Natural killer cell (primary cell): ENCODE results near the gene NRXN3. TPM values are rescaled to one million over a fixed set of nuclear protein-coding genes. Genes with fewer than 3 reads are reported as not detected.

Source experiments
- ATAC-seq, 3 donors: fragments of 150-1000 bp in 2 of 3; fragments of 200-7000 bp in 1 of 3; cut with Tn5 transposase; 1 replicate in 1 of 3; 2 replicates in 2 of 3; pipeline ENCODE4 v1.10.0; 2021; ENCODE audit warnings: mild to moderate bottlenecking in 2 of 3, moderate library complexity in 2 of 3
- DNase-seq, 2 donors: peaks; one replicate each; pipeline versions ENCODE4 v3.0.0 to v3.0.0-alpha.2; 2013 to 2021; ENCODE audit warnings: mixed read lengths in 1 of 2
- H3K27ac ChIP-seq: one replicate; pipeline ENCODE4 v1.5.1; 2013; ENCODE audit warnings: mild to moderate bottlenecking, low read length
- H3K27me3 ChIP-seq: one replicate; pipeline ENCODE4 v1.6.1; 2013; ENCODE audit warnings: low read length; ENCODE audit not compliant: control insufficient read depth, insufficient read depth
- H3K36me3 ChIP-seq: one replicate; pipeline ENCODE4 v1.6.1; 2013; ENCODE audit warnings: low read length; ENCODE audit not compliant: control insufficient read depth, insufficient read depth
- H3K4me1 ChIP-seq: one replicate; pipeline ENCODE4 v1.6.1; 2013; ENCODE audit warnings: low read length; ENCODE audit not compliant: control insufficient read depth, insufficient read depth
- H3K4me3 ChIP-seq: one replicate; pipeline ENCODE4 v1.5.1; 2013; ENCODE audit warnings: low read length
- H3K9me3 ChIP-seq: one replicate; pipeline ENCODE4 v1.6.1; 2013; ENCODE audit warnings: low read length; ENCODE audit not compliant: control insufficient read depth, insufficient read depth
- H3K27ac Mint-ChIP-seq, 2 donors: one replicate each; pipeline ENCODE4 v1.8.0; 2022; ENCODE audit warnings: mild to moderate bottlenecking in 2 of 2, mixed read lengths in 2 of 2, moderate library complexity in 1 of 2
- H3K27me3 Mint-ChIP-seq, 2 donors: one replicate each; pipeline ENCODE4 v1.8.0; 2022; ENCODE audit warnings: low read depth in 2 of 2, mixed read lengths in 2 of 2
- H3K36me3 Mint-ChIP-seq: one replicate; pipeline ENCODE4 v1.8.0; 2022; ENCODE audit warnings: mixed read lengths
- H3K4me1 Mint-ChIP-seq, 2 donors: one replicate each; pipeline ENCODE4 v1.8.0; 2022; ENCODE audit warnings: mixed read lengths in 2 of 2
- H3K4me3 Mint-ChIP-seq: one replicate; pipeline ENCODE4 v1.8.0; 2022; ENCODE audit warnings: mild to moderate bottlenecking, moderate library complexity, mixed read lengths
- H3K9me3 Mint-ChIP-seq, 2 donors: one replicate each; pipeline ENCODE4 v1.8.0; 2022; ENCODE audit warnings: mixed read lengths in 2 of 2
- WGBS: methylation state at CpG from one replicate; pipeline ENCODE4 v1.1.7; 2013; ENCODE audit warnings: missing lambda C conversion rate; ENCODE audit not compliant: insufficient coverage; 5-methylcytosine and 5-hydroxymethylcytosine counted together
- intact Hi-C: fragments of 100-400 bp; cut with micrococcal nuclease; formaldehyde crosslinking; loops from one replicate; pipeline ENCODE4 v1.14.2; 2022
- total RNA-seq, 4 donors: library from RNA; stranded (reverse); fragments of 120-200 nt in 1 of 4; gene quantifications; one replicate each; pipeline versions ENCODE4 v1.2.3 to v1.2.4, GENCODE V29; 2013 to 2022
- TF ChIP-seq, protein P1 (sequence below): fragments of 200-600 bp; IDR thresholded peaks from one replicate; pipeline ENCODE4 v1.8.0; 2022; ENCODE audit warnings: antibody characterized with exemption

NRXN3 gene
- total RNA-seq, 3 donors from 2014 or later (not counting 1 experiment from before 2014, with no cell fraction given), result not detected

DNA sequence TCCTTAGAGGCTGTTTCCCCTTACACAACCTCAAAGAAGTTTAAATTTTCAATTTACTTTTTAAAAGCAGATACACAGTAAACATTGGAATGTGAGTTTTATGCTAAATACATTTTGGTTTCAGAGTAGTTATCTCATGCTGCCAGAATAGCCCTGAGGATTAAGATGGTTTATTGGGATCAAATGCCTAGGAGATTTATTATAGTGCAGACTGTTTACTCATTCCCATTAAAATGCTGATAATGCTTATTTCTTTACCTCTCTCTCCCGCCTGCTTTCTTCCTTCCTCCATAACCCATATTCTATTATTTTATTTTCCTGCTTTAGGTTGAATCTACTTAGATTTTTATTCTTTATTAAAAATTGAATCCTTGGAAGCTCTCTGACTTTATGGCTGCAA lies 1701.0 kb downstream of the NRXN3 start:
- intact Hi-C loops, result no loop called here
- no peaks in the 10 kb centered on the region for H3K9me3 ChIP-seq
- Mint-ChIP-seq H3K36me3 (no peaks in the 10 kb centered on the region), H3K9me3 (peaks cover 6 to 16% of the 10 kb centered on the region in 2 donors), H3K27me3 (no peaks in the 10 kb centered on the region), H3K4me1 (no peaks in the 10 kb centered on the region), H3K27ac (no peak overlapping the region), H3K4me3 (no peak overlapping the region)
- WGBS, result 100% methylated on average over 1 of the region's 1 CpG
- TF ChIP-seq, protein P1, sequence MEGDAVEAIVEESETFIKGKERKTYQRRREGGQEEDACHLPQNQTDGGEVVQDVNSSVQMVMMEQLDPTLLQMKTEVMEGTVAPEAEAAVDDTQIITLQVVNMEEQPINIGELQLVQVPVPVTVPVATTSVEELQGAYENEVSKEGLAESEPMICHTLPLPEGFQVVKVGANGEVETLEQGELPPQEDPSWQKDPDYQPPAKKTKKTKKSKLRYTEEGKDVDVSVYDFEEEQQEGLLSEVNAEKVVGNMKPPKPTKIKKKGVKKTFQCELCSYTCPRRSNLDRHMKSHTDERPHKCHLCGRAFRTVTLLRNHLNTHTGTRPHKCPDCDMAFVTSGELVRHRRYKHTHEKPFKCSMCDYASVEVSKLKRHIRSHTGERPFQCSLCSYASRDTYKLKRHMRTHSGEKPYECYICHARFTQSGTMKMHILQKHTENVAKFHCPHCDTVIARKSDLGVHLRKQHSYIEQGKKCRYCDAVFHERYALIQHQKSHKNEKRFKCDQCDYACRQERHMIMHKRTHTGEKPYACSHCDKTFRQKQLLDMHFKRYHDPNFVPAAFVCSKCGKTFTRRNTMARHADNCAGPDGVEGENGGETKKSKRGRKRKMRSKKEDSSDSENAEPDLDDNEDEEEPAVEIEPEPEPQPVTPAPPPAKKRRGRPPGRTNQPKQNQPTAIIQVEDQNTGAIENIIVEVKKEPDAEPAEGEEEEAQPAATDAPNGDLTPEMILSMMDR, result no peak
- H3K4me1 ChIP-seq, result no peaks in the 10 kb centered on the region
- no peak overlapping the region for H3K4me3 ChIP-seq
- H3K36me3 ChIP-seq, result no peaks in the 10 kb centered on the region
- DNase-seq (no peak), ATAC-seq (no peak)
- no peak overlapping the region for H3K27ac ChIP-seq
- H3K27me3 ChIP-seq, result no peaks in the 10 kb centered on the region

DNA sequence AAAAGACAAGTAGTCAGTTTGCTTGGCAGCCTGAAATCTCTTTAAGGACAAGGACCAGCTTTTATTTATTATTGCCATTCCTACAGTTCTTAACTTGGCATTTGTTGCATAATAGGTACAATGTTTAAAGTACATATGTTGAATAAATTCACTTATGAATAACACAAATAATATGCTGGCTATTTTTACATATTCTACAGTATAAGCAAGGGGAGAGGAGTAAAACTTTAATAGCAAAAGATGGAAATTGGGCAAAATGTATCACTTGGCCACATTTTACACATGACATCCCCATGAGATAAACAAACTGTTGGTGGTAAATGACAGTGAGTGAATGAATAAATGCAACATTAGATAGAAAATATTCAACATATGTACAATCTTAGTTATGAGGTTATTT lies 1708.1 kb downstream of the NRXN3 start:
- no peaks in the 10 kb centered on the region for H3K36me3 Mint-ChIP-seq
- no peak overlapping the region for H3K4me3 ChIP-seq
- no peak for DNase-seq
- H3K4me3 Mint-ChIP-seq, result no peak overlapping the region
- H3K27ac Mint-ChIP-seq, result no peak overlapping the region
- ATAC-seq, result no peak
- no peaks in the 10 kb centered on the region for H3K4me1 Mint-ChIP-seq
- H3K9me3 ChIP-seq, result peaks cover 3% of the 10 kb centered on the region
- no peaks in the 10 kb centered on the region for H3K36me3 ChIP-seq
- intact Hi-C loops, result no loop called here
- no peaks in the 10 kb centered on the region for H3K27me3 ChIP-seq
- peaks cover 7 to 16% of the 10 kb centered on the region in 2 donors for H3K9me3 Mint-ChIP-seq
- H3K27me3 Mint-ChIP-seq, result no peaks in the 10 kb centered on the region
- H3K27ac ChIP-seq, result no peak overlapping the region
- no peaks in the 10 kb centered on the region for H3K4me1 ChIP-seq
- TF ChIP-seq, protein P1, result no peak

DNA sequence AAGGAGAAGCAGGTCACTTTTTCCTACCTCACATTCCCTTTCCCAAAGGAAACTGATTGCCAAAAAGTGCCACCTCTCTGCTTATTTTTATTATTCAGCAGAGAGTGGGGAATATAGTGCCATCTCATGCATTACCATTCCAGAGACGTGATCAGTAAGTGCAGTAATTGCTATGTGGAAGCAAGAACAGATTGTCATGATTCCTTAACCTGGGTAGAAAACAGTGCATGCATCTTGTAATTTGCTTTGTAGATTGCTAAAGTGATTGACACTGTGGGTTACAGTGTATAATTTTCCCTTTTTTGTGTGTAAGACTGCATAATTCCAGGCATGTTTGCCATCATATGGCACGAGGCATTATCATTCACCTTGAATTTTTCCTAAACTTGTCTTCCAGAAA lies 1708.6 kb downstream of the NRXN3 start:
- H3K4me1 Mint-ChIP-seq, result no peaks in the 10 kb centered on the region
- no peak for DNase-seq
- TF ChIP-seq, protein P1, result no peak
- intact Hi-C loops, result no loop called here
- peaks cover 7 to 16% of the 10 kb centered on the region in 2 donors for H3K9me3 Mint-ChIP-seq
- Histone ChIP-seq H3K27ac (no peak overlapping the region), H3K36me3 (no peaks in the 10 kb centered on the region), H3K27me3 (no peaks in the 10 kb centered on the region), H3K4me1 (no peaks in the 10 kb centered on the region), H3K9me3 (peaks cover 3% of the 10 kb centered on the region), H3K4me3 (no peak overlapping the region)
- ATAC-seq, result no peak
- 84% methylated on average over 2 of the region's 2 CpGs for WGBS
- no peak overlapping the region for H3K4me3 Mint-ChIP-seq
- H3K27me3 Mint-ChIP-seq, result no peaks in the 10 kb centered on the region
- H3K36me3 Mint-ChIP-seq, result no peaks in the 10 kb centered on the region
- no peak overlapping the region for H3K27ac Mint-ChIP-seq

DNA sequence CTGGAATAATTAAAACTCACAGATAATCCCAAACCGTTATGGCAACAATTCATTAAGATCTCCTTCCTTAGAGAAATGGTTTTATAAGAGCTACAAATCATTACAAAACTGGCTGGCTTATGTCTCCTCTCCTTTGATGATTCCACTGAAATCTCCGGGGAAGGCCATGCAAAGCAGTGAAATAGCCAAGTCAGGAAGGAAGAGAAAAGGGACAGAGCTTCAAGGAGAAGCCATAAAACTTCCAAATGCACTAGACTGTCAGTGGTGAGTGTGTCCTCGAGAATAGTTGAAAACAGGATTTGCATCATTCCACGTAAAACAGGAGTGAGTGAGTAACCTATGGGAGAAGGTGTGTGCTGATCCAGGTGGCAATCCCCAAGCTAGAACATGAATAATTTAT lies 1711.1 kb downstream of the NRXN3 start:
- Histone ChIP-seq H3K4me1 (no peaks in the 10 kb centered on the region), H3K9me3 (peaks cover 3% of the 10 kb centered on the region), H3K27ac (no peak overlapping the region), H3K36me3 (no peaks in the 10 kb centered on the region), H3K4me3 (no peak overlapping the region), H3K27me3 (no peaks in the 10 kb centered on the region)
- H3K36me3 Mint-ChIP-seq, result no peaks in the 10 kb centered on the region
- WGBS, result 37% methylated on average over 3 of the region's 4 CpGs
- no peak overlapping the region for H3K27ac Mint-ChIP-seq
- H3K4me1 Mint-ChIP-seq, result no peaks in the 10 kb centered on the region
- no peak overlapping the region for H3K4me3 Mint-ChIP-seq
- ATAC-seq (no peak), DNase-seq (no peak)
- TF ChIP-seq, protein P1, result no peak
- no peaks in the 10 kb centered on the region for H3K27me3 Mint-ChIP-seq
- H3K9me3 Mint-ChIP-seq, result peaks cover 12 to 18% of the 10 kb centered on the region in 2 donors
- intact Hi-C loops, result no loop called here
